Measurements from ENCODE around the gene RGSL1. TPM values are rescaled to one million over a fixed set of nuclear protein-coding genes. Genes with fewer than 3 reads are reported as not detected.

The RGSL1 gene
- not detected in 2 replicates for total RNA-seq (2014; rRNA removed; shearing (Covaris generic))
- polyA plus RNA-seq (2016; fragmentation: Nextera tagmentation; extraction: Ambion mirVana): not detected in 2 replicates

- Histone ChIP-seq H3K79me2 (ENCODE audit: insufficient read depth) (no peaks in the 10 kb centered on the region), H3F3A (ENCODE audit: insufficient read depth) (no peaks in the 10 kb centered on the region), H3K27me3 (replicated peaks; ENCODE audit: insufficient read depth) (peaks cover 14% of the 10 kb centered on the region; the same call in 1 of the 2 replicates), H4K20me1 (ENCODE audit: insufficient read depth) (no peaks in the 10 kb centered on the region), H3K4me3 (no peak within 1 kb of the TSS), H3K4me1 (ENCODE audit: insufficient read depth) (no peaks in the 10 kb centered on the region), H2AFZ (no peak within 1 kb of the TSS), H3K36me3 (ENCODE audit: low read depth) (no peaks in the 10 kb centered on the region), H3K9me2 (ENCODE audit: insufficient read depth) (no peaks in the 10 kb centered on the region), H3K27ac (no peak within 1 kb of the TSS), H3K4me2 (ENCODE audit: unreplicated experiment) (no peak within 1 kb of the TSS), H3K9me3 (ENCODE audit: low read depth) (no peaks in the 10 kb centered on the region), H3K9ac (no peak within 1 kb of the TSS)
- in situ Hi-C loops (cut with MboI): no loop called here
- DNase-seq: no peak
- TF ChIP-seq EZH2 (IDR thresholded peaks at IDR 0.05; ENCODE audit: insufficient read depth, poor library complexity, severe bottlenecking) (no peak), EZH2phosphoT487 (IDR thresholded peaks at IDR 0.05; ENCODE audit: insufficient read depth, low read depth) (no peak)
These were observed at the start of gene RGSL1 for GRCh38 chr1:182450087-182450486. Gene RGSL1, plus strand, starts transcription at chr1:182450146. Its CDS starts 20 bp downstream, at chr1:182450166.

- H3K4me3 ChIP-seq: no peak within 1 kb of the TSS
- peaks cover 4% of the 10 kb centered on the region; the same call in 1 of the 2 replicates for H3F3A ChIP-seq (ENCODE audit: insufficient read depth)
- DNase-seq: no peak
- 92 to 94% methylated on average over 4 of the region's 4 CpGs for WGBS, 2 experiments (ENCODE audit: low coverage in 1 of 2, low lambda C conversion rate in 2 of 2, missing lambda C conversion rate in 2 of 2)
- peaks cover 13% of the 10 kb centered on the region for H3K4me1 ChIP-seq (ENCODE audit: insufficient read depth)
- no peak within 1 kb of the TSS for H3K9ac ChIP-seq
- no peaks in the 10 kb centered on the region for H4K20me1 ChIP-seq (ENCODE audit: insufficient read depth)
- H3K36me3 ChIP-seq (ENCODE audit: low read depth): no peaks in the 10 kb centered on the region
- no peaks in the 10 kb centered on the region for H3K9me2 ChIP-seq (ENCODE audit: insufficient read depth)
- in situ Hi-C loops (cut with MboI): loop anchor here (25.0 kb wide), 1 partner anchor 913 kb away; the partner anchor contains the start of gene CACNA1E
- H2AFZ ChIP-seq: no peak within 1 kb of the TSS
- H3K79me2 ChIP-seq (ENCODE audit: insufficient read depth): no peaks in the 10 kb centered on the region
- no peaks in the 10 kb centered on the region for H3K27me3 ChIP-seq (replicated peaks; ENCODE audit: insufficient read depth)
- no peak within 1 kb of the TSS for H3K4me2 ChIP-seq (ENCODE audit: unreplicated experiment)
- TF ChIP-seq EZH2phosphoT487 (IDR thresholded peaks at IDR 0.05; ENCODE audit: insufficient read depth, low read depth): no peak
- TF ChIP-seq EZH2 (IDR thresholded peaks at IDR 0.05; ENCODE audit: insufficient read depth, poor library complexity, severe bottlenecking): no peak
- H3K27ac ChIP-seq: no peak within 1 kb of the TSS
- no peaks in the 10 kb centered on the region for H3K9me3 ChIP-seq (ENCODE audit: low read depth)
These were observed 49.4 kb upstream of the RGSL1 start, which contains the start of gene TEDDM1 for GRCh38 chr1:182400567-182400966. Gene TEDDM1, minus strand, starts transcription at chr1:182400667. Its CDS starts 182 bp downstream, at chr1:182400485.

GRCh38 chr1:182404781-182405180, 45.2 kb upstream of the RGSL1 start:
- TF ChIP-seq EZH2 (IDR thresholded peaks at IDR 0.05; ENCODE audit: insufficient read depth, poor library complexity, severe bottlenecking): no peak
- TF ChIP-seq EZH2phosphoT487 (IDR thresholded peaks at IDR 0.05; ENCODE audit: insufficient read depth, low read depth): no peak
- H3K79me2 ChIP-seq (ENCODE audit: insufficient read depth): no peaks in the 10 kb centered on the region
- WGBS, 2 experiments (ENCODE audit: low coverage in 1 of 2, low lambda C conversion rate in 2 of 2, missing lambda C conversion rate in 2 of 2): 82 to 89% methylated on average over 1 of the region's 1 CpG

GRCh38 chr1:182405578-182405977, 44.4 kb upstream of the RGSL1 start:
- whole genome bisulfite sequencing, 2 experiments (ENCODE audit: low coverage in 1 of 2, low lambda C conversion rate in 2 of 2, missing lambda C conversion rate in 2 of 2): 50 to 63% methylated on average over 1 of the region's 1 CpG
- in situ Hi-C loops (cut with MboI): loop anchor here (25.0 kb wide), 1 partner anchor 918 kb away; the partner anchor contains the start of gene CACNA1E
- Histone ChIP-seq H3K27me3 (replicated peaks; ENCODE audit: insufficient read depth) (no peaks in the 10 kb centered on the region), H3F3A (ENCODE audit: insufficient read depth) (no peaks in the 10 kb centered on the region), H3K9ac (no peak overlapping the region), H2AFZ (no peak overlapping the region), H3K4me3 (no peak overlapping the region), H3K4me1 (ENCODE audit: insufficient read depth) (no peaks in the 10 kb centered on the region), H3K9me3 (ENCODE audit: low read depth) (no peaks in the 10 kb centered on the region), H3K27ac (no peak overlapping the region), H4K20me1 (ENCODE audit: insufficient read depth) (no peaks in the 10 kb centered on the region), H3K4me2 (ENCODE audit: unreplicated experiment) (no peak overlapping the region), H3K79me2 (ENCODE audit: insufficient read depth) (no peaks in the 10 kb centered on the region), H3K36me3 (ENCODE audit: low read depth) (no peaks in the 10 kb centered on the region), H3K9me2 (ENCODE audit: insufficient read depth) (no peaks in the 10 kb centered on the region)
- TF ChIP-seq EZH2phosphoT487 (IDR thresholded peaks at IDR 0.05; ENCODE audit: insufficient read depth, low read depth): no peak
- no peak for TF ChIP-seq EZH2 (IDR thresholded peaks at IDR 0.05; ENCODE audit: insufficient read depth, poor library complexity, severe bottlenecking)
- DNase-seq: no peak

More at GRCh38 chr1:182404781-182405180, 45.2 kb upstream of the RGSL1 start:
- in situ Hi-C loops (cut with MboI): loop anchor here (25.0 kb wide), 1 partner anchor 917 kb away; the partner anchor contains the start of gene CACNA1E
- Histone ChIP-seq H3K9me2 (ENCODE audit: insufficient read depth) (no peaks in the 10 kb centered on the region), H3K27me3 (replicated peaks; ENCODE audit: insufficient read depth) (no peaks in the 10 kb centered on the region), H3F3A (ENCODE audit: insufficient read depth) (no peaks in the 10 kb centered on the region), H3K9ac (no peak overlapping the region), H3K4me1 (ENCODE audit: insufficient read depth) (no peaks in the 10 kb centered on the region), H3K4me3 (no peak overlapping the region), H2AFZ (no peak overlapping the region), H3K27ac (no peak overlapping the region), H3K4me2 (ENCODE audit: unreplicated experiment) (no peak overlapping the region), H3K36me3 (ENCODE audit: low read depth) (no peaks in the 10 kb centered on the region), H3K9me3 (ENCODE audit: low read depth) (no peaks in the 10 kb centered on the region), H4K20me1 (ENCODE audit: insufficient read depth) (no peaks in the 10 kb centered on the region)
- no peak for DNase-seq

All from GM23248 (cell line).